Ovary (tissue), 3 donors: ENCODE data around the gene EPHA7.

ENCODE experiments used
- EP300 ChIP-seq: sonication (generic); formaldehyde crosslinking; IDR thresholded peaks from one replicate; pipeline ENCODE4 v1.6.1; 2017; ENCODE audit warnings: antibody characterized with exemption
- POLR2A ChIP-seq: fragments of 450-650 bp; IDR thresholded peaks from one replicate; pipeline ENCODE4 v1.6.1; 2017; ENCODE audit warnings: antibody characterized with exemption, mild to moderate bottlenecking, moderate library complexity
- TF ChIP-seq, protein P1 (sequence below), 3 donors: fragments of 450-650 bp in 2 of 3; fragments of 200-600 bp in 1 of 3; IDR thresholded peaks; one replicate each; pipeline versions ENCODE4 v1.5.1 to v1.8.0; 2016 to 2022; ENCODE audit warnings: antibody characterized with exemption in 3 of 3, mild to moderate bottlenecking in 1 of 3
- donor health status: DM: no; HTN: no; CAD: no.

DNA sequence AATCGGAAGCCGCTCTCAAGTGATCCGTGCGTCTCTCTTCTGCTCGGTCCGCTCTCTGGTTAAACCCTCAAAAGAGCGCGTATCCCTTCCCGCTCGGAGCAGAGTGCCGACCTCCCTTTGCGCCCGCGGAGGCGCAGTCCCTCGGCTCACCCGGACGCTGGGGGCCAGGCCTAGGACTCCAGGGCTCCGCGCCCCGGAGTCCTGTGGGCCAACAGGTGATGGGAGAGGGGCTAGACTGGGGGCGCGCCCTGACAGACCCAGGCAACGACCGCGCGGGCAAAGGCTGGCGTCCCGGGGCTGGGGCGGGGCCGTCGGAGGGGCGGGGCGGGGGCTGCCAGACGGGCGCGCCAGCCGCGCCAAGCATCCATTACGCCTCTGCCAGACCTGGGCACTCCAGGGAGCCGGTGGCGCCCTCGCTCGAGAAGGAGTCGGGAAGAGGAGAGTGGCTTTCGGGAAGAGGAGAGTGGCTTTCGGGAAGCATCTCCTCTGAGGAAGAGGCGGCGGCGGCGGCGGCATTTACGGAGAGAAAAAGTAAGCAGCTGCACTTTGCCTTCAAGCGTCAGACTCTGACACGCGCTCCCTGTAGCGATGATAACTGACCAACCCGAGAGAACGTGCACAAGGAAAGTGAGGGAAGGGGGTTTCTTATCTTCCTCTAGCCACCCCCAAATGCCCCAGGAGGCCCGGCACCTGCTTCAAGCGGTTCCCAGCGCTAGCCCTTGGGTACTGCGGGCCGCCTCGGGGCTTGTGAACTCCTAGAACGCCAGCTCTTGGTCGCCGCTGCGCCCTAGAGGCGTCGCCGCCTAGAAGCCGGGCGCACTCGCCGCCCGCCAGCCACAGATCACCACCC, 2.6 kb downstream of the EPHA7 start:
- TF ChIP-seq, protein P1, sequence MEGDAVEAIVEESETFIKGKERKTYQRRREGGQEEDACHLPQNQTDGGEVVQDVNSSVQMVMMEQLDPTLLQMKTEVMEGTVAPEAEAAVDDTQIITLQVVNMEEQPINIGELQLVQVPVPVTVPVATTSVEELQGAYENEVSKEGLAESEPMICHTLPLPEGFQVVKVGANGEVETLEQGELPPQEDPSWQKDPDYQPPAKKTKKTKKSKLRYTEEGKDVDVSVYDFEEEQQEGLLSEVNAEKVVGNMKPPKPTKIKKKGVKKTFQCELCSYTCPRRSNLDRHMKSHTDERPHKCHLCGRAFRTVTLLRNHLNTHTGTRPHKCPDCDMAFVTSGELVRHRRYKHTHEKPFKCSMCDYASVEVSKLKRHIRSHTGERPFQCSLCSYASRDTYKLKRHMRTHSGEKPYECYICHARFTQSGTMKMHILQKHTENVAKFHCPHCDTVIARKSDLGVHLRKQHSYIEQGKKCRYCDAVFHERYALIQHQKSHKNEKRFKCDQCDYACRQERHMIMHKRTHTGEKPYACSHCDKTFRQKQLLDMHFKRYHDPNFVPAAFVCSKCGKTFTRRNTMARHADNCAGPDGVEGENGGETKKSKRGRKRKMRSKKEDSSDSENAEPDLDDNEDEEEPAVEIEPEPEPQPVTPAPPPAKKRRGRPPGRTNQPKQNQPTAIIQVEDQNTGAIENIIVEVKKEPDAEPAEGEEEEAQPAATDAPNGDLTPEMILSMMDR (IDR thresholded peaks at IDR 0.05): no peak
- no peak for TF ChIP-seq POLR2A
- TF ChIP-seq EP300: no peak
